HG03565 (cell line): Measurements from ENCODE around the gene LRRC51.
"Not testable (repeated sequence)": the region's sequence is repeated elsewhere in the genome, so short reads cannot be mapped to it uniquely, and the experiment has no call there.

ENCODE experiments used
- ATAC-seq: cut with Tn5 transposase; IDR thresholded peaks from one replicate; pipeline ENCODE4 v1.9.1; 2021; ENCODE audit warnings: mild to moderate bottlenecking, moderate library complexity; ENCODE audit not compliant: unreplicated experiment

The LRRC51 gene

GRCh38 chr11:72138821-72139390 is 58.3 kb downstream of the LRRC51 start:
- ATAC-seq: no peak

GRCh38 chr11:72139500-72139899 is 58.9 kb downstream of the LRRC51 start:
- no peak for ATAC-seq

DNA sequence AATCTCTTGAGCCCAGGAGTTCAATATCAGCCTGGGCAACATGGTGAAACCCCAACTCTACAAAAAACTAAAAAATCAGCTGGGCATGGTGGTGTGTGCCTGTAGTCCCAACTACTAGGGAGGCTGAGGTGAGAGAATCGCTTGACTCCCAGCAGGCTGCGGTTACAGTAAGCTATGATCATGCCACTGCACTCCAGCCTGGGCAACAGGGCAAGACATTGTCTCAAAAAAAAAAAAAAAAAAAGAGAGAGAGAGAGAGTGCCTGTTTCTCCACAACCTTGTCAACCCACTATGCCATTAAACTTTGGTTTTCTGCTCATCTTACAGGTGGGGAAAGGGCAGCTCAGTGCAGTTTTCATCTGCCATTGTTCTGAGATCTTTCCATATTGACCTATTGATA is 60.0 kb downstream of the LRRC51 start:
- ATAC-seq: no peak

DNA sequence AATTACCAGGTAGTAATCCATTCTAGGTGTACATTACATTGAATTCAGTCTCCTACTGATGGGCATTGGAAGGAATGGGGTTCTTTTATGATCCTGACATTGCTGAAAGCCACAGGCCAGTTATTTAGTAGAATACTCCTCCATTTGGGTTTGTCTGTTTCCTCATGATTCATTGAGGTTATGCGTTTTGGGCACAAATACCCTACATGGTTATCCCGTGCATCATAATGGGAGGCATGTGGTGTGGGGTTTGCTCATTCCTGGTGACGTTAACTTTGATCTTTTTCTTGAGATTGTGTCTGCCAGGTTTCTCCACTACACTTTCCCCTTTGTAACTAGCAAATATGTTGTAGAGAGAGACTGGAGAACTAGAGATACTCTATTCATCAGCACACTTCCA is 60.4 kb downstream of the LRRC51 start:
- no peak for ATAC-seq

- ATAC-seq: not testable (repeated sequence)
These were observed 61.4 kb downstream of the LRRC51 start for GRCh38 chr11:72142086-72142485.

DNA sequence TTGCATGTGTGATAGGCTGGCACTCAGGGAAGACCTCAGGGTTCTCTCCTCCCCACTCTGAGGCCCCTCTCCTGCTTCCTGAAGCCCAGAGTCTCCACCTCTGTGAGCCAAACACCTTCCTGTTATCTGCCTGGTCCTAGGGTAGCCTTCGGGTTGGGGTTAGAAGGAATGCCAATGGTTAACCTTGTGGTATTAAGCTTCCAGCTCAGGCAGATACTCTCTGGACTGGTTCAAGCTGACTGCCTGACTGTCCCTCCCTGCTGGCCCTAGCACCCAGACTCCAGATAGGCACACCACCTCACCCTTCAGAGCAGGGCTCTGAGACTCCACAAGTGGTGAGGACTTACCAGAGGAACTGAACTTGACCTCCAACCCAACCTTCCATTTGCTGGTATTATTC is 61.9 kb downstream of the LRRC51 start:
- ATAC-seq: not testable (repeated sequence)

- ATAC-seq: no peak
These were observed 64.3 kb downstream of the LRRC51 start for GRCh38 chr11:72144807-72145565.
